ENCODE results near the gene PSMD1.

DNA sequence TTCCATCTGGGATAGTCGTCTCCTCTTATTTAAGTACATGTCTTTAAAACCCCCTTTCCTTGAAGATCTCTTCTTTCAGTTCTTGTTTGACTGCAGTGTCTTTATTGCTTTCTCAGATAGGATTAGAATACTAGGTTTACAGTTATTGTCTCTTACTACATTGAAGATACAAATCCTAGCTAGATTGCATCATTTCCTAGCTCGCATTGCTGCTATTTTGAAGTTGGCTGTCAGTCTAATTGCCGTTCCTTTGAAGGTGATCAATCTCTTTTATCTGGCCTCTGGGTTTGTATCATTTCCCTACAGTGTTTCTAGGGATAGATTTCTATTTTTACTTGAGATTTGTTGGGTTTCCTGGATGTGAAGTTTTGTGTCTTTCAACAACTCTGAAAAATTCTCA, 162.6 kb downstream of the PSMD1 start:
- TF ChIP-seq CTCF (IDR thresholded peaks at IDR 0.05) (no peak), POLR2A (IDR thresholded peaks at IDR 0.05) (no peak)

All from adrenal gland (tissue), 5 donors.